Measurements from ENCODE around the gene ZSWIM9. TPM values are rescaled to one million over a fixed set of nuclear protein-coding genes. Genes with fewer than 3 reads are reported as not detected.

ZSWIM9 gene
- total RNA-seq, 6 donors from 2014 or later = 2.9 to 13.2 (median 8.0) TPM

DNA sequence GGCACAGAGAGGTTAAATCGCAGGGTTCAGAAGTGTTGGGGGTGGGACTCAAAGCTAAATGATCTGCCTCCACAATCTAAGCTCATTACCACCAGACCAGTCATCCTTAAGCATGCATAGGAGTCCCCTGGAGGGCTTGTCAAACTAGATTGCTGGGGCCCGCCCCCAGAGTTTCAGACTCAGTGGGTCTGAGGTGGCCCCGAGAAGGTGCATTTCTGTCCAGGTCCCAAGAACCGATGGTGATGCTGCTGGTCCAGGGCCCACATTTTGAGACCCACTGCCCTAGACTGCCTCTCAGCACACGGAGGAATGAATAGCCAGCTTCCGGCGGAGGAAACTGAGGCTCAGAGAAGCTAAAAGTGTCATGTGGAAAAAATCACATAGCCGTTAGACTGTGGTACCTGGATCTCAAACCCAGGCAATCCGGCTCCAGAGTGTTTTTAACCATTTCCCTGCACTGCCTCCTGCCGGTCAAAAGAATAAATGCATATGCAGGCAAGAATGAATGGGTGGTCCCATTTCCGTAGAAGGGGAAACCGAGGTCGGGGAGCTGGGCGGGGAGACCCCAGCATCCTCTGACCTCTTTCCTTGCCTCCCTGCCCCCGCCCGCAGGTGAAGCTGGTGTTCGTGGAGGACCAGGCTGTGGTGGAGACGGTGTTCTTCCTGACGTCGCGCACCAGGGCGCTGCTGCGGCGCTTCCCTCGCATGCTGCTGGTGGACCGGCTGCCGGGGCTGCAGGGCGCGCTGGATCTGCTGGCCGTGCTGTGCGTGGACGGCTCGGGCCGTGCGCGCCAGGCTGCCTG, 23.8 kb downstream of the ZSWIM9 start:
- WGBS, 2 donors = 79 to 81% methylated on average over 30 to 34 of the region's 36 CpGs
- Histone ChIP-seq H3K27me3 (no peaks in the 10 kb centered on the region), H3K27ac (no peak overlapping the region), H3K4me1 (peaks cover 0 to 15% (median 7%) of the 10 kb centered on the region in 4 donors), H3K4me3 (no peak overlapping the region), H3K9me3 (no peaks in the 10 kb centered on the region), H3K36me3 (peaks cover 0 to 5% (median 2%) of the 10 kb centered on the region in 4 donors)
- TF ChIP-seq EP300 (IDR thresholded peaks at IDR 0.05) (no peak), CTCF (IDR thresholded peaks at IDR 0.05) (peak; percentile 23 to 47 (median 42)), POLR2AphosphoS5 (IDR thresholded peaks at IDR 0.05) (no peak)
- ATAC-seq (ENCODE audit: low FRiP score in 2 of 2) = no peak
- DNase-seq = peak in 1 of 2 donors; percentile 76

DNA sequence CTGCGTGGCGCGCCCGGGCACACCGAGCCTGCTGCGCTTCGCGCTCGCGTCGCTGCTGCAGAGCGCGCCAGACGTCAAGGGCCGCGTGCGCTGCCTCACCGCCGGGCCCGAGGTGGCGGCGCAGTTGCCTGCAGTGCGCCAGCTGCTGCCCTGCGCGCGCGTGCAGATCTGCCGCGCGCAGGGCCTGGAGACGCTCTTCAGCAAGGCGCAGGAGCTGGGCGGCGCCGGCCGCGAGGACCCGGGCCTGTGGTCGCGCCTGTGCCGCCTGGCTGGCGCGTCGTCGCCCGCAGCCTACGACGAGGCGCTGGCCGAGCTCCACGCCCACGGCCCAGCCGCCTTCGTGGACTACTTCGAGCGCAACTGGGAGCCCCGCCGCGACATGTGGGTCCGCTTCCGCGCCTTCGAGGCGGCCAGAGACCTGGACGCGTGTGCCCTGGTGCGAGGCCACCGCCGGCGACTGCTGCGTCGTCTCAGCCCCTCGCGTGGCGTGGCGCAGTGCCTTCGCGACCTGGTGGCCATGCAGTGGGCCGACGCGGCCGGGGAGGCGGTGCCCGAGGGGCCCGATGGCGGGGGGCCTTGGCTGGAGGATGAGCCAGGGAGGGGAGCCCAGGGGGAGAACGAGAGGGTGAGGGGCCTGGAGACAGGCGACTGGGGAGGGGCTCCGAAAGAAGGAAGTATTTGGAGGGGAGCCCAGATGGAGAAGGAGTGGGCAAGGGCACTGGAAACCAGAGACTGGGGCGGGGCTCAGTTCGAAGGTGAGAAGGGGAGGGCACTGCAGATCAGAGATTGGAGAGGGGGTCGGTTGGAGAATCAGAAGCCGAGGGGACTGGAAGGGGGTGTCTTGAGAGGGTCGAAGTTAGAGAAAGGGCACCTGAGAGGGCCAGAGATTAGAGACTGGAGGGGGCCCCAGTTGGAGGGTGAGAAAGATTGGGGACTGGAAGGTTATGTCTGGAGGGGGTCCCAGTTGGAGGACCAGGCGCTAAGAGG, 24.7 kb downstream of the ZSWIM9 start:
- Histone ChIP-seq H3K4me1 (peaks cover 0 to 15% (median 7%) of the 10 kb centered on the region in 4 donors), H3K9me3 (no peaks in the 10 kb centered on the region), H3K36me3 (peaks cover 0 to 5% (median 2%) of the 10 kb centered on the region in 4 donors), H3K27me3 (no peaks in the 10 kb centered on the region), H3K4me3 (no peak overlapping the region), H3K27ac (no peak overlapping the region)
- no peak for ATAC-seq (ENCODE audit: low FRiP score in 2 of 2)
- DNase-seq = peak in 1 of 2 donors; percentile 80
- 78 to 84% methylated on average over 33 to 72 of the region's 95 CpGs for WGBS, 2 donors
- TF ChIP-seq CTCF (IDR thresholded peaks at IDR 0.05) (no peak), POLR2AphosphoS5 (IDR thresholded peaks at IDR 0.05) (no peak), POLR2A (IDR thresholded peaks at IDR 0.05) (no peak), EP300 (IDR thresholded peaks at IDR 0.05) (no peak)

GRCh38 chr19:48196321-48196763, 25.9 kb downstream of the ZSWIM9 start:
- peak in 1 of 2 donors; percentile 56 for DNase-seq
- Histone ChIP-seq H3K4me1 (peaks cover 0 to 15% (median 7%) of the 10 kb centered on the region in 4 donors), H3K9me3 (no peaks in the 10 kb centered on the region), H3K4me3 (no peak overlapping the region), H3K36me3 (peaks cover 0 to 5% (median 2%) of the 10 kb centered on the region in 4 donors), H3K27ac (peak overlapping the region in 1 of 4 donors; percentile 3), H3K27me3 (no peaks in the 10 kb centered on the region)
- TF ChIP-seq POLR2AphosphoS5 (IDR thresholded peaks at IDR 0.05) = no peak
- no peak for TF ChIP-seq EP300 (IDR thresholded peaks at IDR 0.05)
- no peak for TF ChIP-seq CTCF (IDR thresholded peaks at IDR 0.05)
- TF ChIP-seq POLR2A (IDR thresholded peaks at IDR 0.05) = no peak
- peak in 1 of 2 donors; percentile 9 for ATAC-seq (ENCODE audit: low FRiP score in 2 of 2)
- 67 to 88% methylated on average over 11 to 17 of the region's 23 CpGs for WGBS, 2 donors

GRCh38 chr19:48196933-48197665, 26.6 kb downstream of the ZSWIM9 start:
- H3K4me3 ChIP-seq = no peak overlapping the region
- ATAC-seq (ENCODE audit: low FRiP score in 2 of 2) (peak; percentile 15 to 60), DNase-seq (no peak)
- no peaks in the 10 kb centered on the region for H3K9me3 ChIP-seq
- H3K27ac ChIP-seq = peak overlapping the region in 1 of 4 donors; percentile 3
- H3K4me1 ChIP-seq = peaks cover 0 to 15% (median 7%) of the 10 kb centered on the region in 4 donors
- 47 to 61% methylated on average over 13 of the region's 13 CpGs for WGBS, 2 donors
- no peak for TF ChIP-seq POLR2AphosphoS5 (IDR thresholded peaks at IDR 0.05)
- TF ChIP-seq EP300 (IDR thresholded peaks at IDR 0.05) = no peak
- TF ChIP-seq POLR2A (IDR thresholded peaks at IDR 0.05) = no peak
- no peak for TF ChIP-seq CTCF (IDR thresholded peaks at IDR 0.05)
- peaks cover 0 to 4% (median 0%) of the 10 kb centered on the region in 4 donors for H3K36me3 ChIP-seq
- no peaks in the 10 kb centered on the region for H3K27me3 ChIP-seq

All from upper lobe of left lung (tissue), 6 donors.